H1 (cell line): ENCODE results near the gene TIGIT. TPM values are rescaled to one million over a fixed set of nuclear protein-coding genes. Genes with fewer than 3 reads are reported as not detected.

ENCODE experiments used
- CTCF ChIA-PET: fragments of 300-600 bp; sonication (Branson Sonifier 250); formaldehyde crosslinking; loops from one replicate; lab custom pipeline; 2021; ENCODE audit not compliant: partially characterized antibody; lab: Charles Lee
- POLR2A ChIA-PET: fragments of 300-600 bp; sonication (Branson Sonifier 250); formaldehyde crosslinking; loops from one replicate; lab custom pipeline; 2021; ENCODE audit warnings: inconsistent platforms; ENCODE audit not compliant: partially characterized antibody; lab: Charles Lee
- DNase-seq, 2 experiments: peaks; one replicate each; pipeline versions ENCODE4 v3.0.0 to v3.0.0-alpha.2; 2010 to 2022; ENCODE audit warnings: low spot score in 2 of 2, low read depth in 1 of 2, mixed read lengths in 1 of 2
- FAIRE-seq: peaks from 2 replicates; lab custom pipeline; 2011; peaks lifted over from hg19 to GRCh38; lab: Jason Lieb, UNC
- H2AFZ ChIP-seq: 2 replicates; pipeline ENCODE4 v1.8.1; 2012; ENCODE audit warnings: low read length, inconsistent platforms
- H2AK5ac ChIP-seq: 2 replicates; pipeline ENCODE4 v1.6.1; 2013; ENCODE audit warnings: low read depth, low read length
- H2BK120ac ChIP-seq: replicated peaks from 2 replicates; pipeline ENCODE3; 2013; ENCODE audit warnings: low read depth, low read length, inconsistent platforms
- H2BK12ac ChIP-seq: 2 replicates; pipeline ENCODE4 v1.6.1; 2013; ENCODE audit warnings: low read depth, low read length
- H2BK15ac ChIP-seq: 2 replicates; pipeline ENCODE4 v1.6.1; 2013; ENCODE audit warnings: low read length
- H2BK20ac ChIP-seq: 2 replicates; pipeline ENCODE4 v1.6.1; 2013; ENCODE audit warnings: low read length
- H2BK5ac ChIP-seq: 2 replicates; pipeline ENCODE4 v1.6.1; 2013; ENCODE audit warnings: low read depth, low read length
- H3K14ac ChIP-seq: 2 replicates; pipeline ENCODE4 v1.6.1; 2013; ENCODE audit warnings: inconsistent platforms; ENCODE audit not compliant: insufficient read length
- H3K18ac ChIP-seq: 2 replicates; pipeline ENCODE4 v1.6.1; 2013; ENCODE audit warnings: low read length; ENCODE audit errors: extremely low read depth
- H3K23ac ChIP-seq: 2 replicates; pipeline ENCODE4 v1.6.1; 2013; ENCODE audit warnings: inconsistent platforms; ENCODE audit not compliant: insufficient read length
- H3K23me2 ChIP-seq: 2 replicates; pipeline ENCODE4 v1.6.1; 2013; ENCODE audit warnings: low read depth, low read length
- H3K27ac ChIP-seq: 2 replicates; pipeline ENCODE4 v1.6.1; 2011; ENCODE audit warnings: low read depth, low read length, inconsistent platforms
- H3K27me3 ChIP-seq, 4 experiments: replicated peaks in 1 of 4; 1 replicate in 1 of 4; 2 replicates in 3 of 4; pipeline versions ENCODE4 v1.6.1 to v1.8.1; 2011 to 2013; ENCODE audit warnings: low read length in 3 of 4, mild to moderate bottlenecking in 3 of 4, inconsistent platforms in 2 of 4, mixed read lengths in 2 of 4, moderate library complexity in 1 of 4; ENCODE audit not compliant: control insufficient read depth in 3 of 4, insufficient read depth in 3 of 4; ENCODE audit errors: extremely low read depth in 1 of 4
- H3K36me3 ChIP-seq, 4 experiments: 2 replicates each; pipeline versions ENCODE4 v1.6.1 to v1.8.1; 2011 to 2013; ENCODE audit warnings: mild to moderate bottlenecking in 4 of 4, low read length in 3 of 4, moderate library complexity in 2 of 4, control low read depth in 1 of 4, inconsistent platforms in 1 of 4; ENCODE audit not compliant: insufficient read depth in 4 of 4, control insufficient read depth in 2 of 4
- H3K4ac ChIP-seq: replicated peaks from 2 replicates; pipeline ENCODE3; 2013; ENCODE audit warnings: low read length, low read depth, mixed read lengths, inconsistent platforms; ENCODE audit not compliant: insufficient read length
- H3K4me1 ChIP-seq, 4 experiments: replicated peaks in 1 of 4; 1 replicate in 1 of 4; 2 replicates in 3 of 4; pipeline versions ENCODE4 v1.6.1 to v1.8.1; 2011 to 2013; ENCODE audit warnings: low read length in 3 of 4, inconsistent platforms in 2 of 4, mixed read lengths in 1 of 4; ENCODE audit not compliant: insufficient read depth in 4 of 4, control insufficient read depth in 3 of 4
- H3K4me2 ChIP-seq, 2 experiments: 2 replicates each; pipeline versions ENCODE4 v1.6.1 to v1.8.1; 2011 to 2013; ENCODE audit warnings: low read depth in 2 of 2, low read length in 2 of 2, control low read depth in 1 of 2, inconsistent platforms in 1 of 2, mild to moderate bottlenecking in 1 of 2; ENCODE audit not compliant: insufficient read depth in 1 of 2
- H3K4me3 ChIP-seq, 4 experiments: fragments of 200-600, 300-600 bp in 1 of 4; sonication (generic), shearing (Covaris generic), sonication (Bioruptor Twin) in 1 of 4; 2 replicates each; pipeline versions ENCODE4 v1.5.1 to v1.8.1; 2011 to 2016; ENCODE audit warnings: low read length in 4 of 4, low read depth in 3 of 4, control low read depth in 2 of 4, inconsistent platforms in 2 of 4, mild to moderate bottlenecking in 2 of 4, mixed read lengths in 1 of 4, moderate library complexity in 1 of 4; ENCODE audit not compliant: insufficient read depth in 2 of 4; ENCODE audit errors: extremely low read depth in 1 of 4
- H3K56ac ChIP-seq: replicated peaks from 2 replicates; pipeline ENCODE3; 2013; ENCODE audit warnings: low read depth, mild to moderate bottlenecking, mixed read lengths, low read length, inconsistent platforms; ENCODE audit not compliant: insufficient read length
- H3K79me1 ChIP-seq: 2 replicates; pipeline ENCODE4 v1.6.1; 2013; ENCODE audit warnings: low read depth, low read length, control low read depth
- H3K79me2 ChIP-seq, 2 experiments: 2 replicates each; pipeline versions ENCODE4 v1.6.1 to v1.8.1; 2012 to 2013; ENCODE audit warnings: low read length in 2 of 2, mild to moderate bottlenecking in 2 of 2, inconsistent platforms in 1 of 2; ENCODE audit not compliant: insufficient read depth in 2 of 2, control insufficient read depth in 1 of 2
- H3K9ac ChIP-seq, 4 experiments: replicated peaks in 1 of 4; 1 replicate in 1 of 4; 2 replicates in 3 of 4; pipeline versions ENCODE4 v1.6.1 to v1.8.1; 2011 to 2013; ENCODE audit warnings: low read depth in 3 of 4, low read length in 3 of 4, control low read depth in 2 of 4, mild to moderate bottlenecking in 2 of 4, moderate library complexity in 2 of 4, inconsistent platforms in 1 of 4; ENCODE audit errors: extremely low read depth in 1 of 4
- H3K9me3 ChIP-seq, 2 experiments: 2 replicates each; pipeline versions ENCODE4 v1.6.1 to v1.8.1; 2012 to 2013; ENCODE audit warnings: mild to moderate bottlenecking in 2 of 2, moderate library complexity in 2 of 2, control low read depth in 1 of 2, inconsistent platforms in 1 of 2, low read depth in 1 of 2, low read length in 1 of 2, mixed read lengths in 1 of 2; ENCODE audit not compliant: insufficient read depth in 2 of 2
- H4K20me1 ChIP-seq, 2 experiments: replicated peaks in 1 of 2; 2 replicates each; pipeline versions ENCODE3 to v1.8.1; 2011 to 2013; ENCODE audit warnings: inconsistent platforms in 2 of 2, low read length in 2 of 2, mild to moderate bottlenecking in 1 of 2; ENCODE audit not compliant: insufficient read depth in 2 of 2, control insufficient read depth in 1 of 2
- H4K5ac ChIP-seq: 2 replicates; pipeline ENCODE4 v1.6.1; 2013; ENCODE audit warnings: low read length, low read depth, mixed read lengths, inconsistent platforms; ENCODE audit not compliant: insufficient read length
- H4K8ac ChIP-seq: 2 replicates; pipeline ENCODE4 v1.8.0; 2013; ENCODE audit warnings: mild to moderate bottlenecking, moderate library complexity, low read length, inconsistent platforms; ENCODE audit not compliant: insufficient read depth; ENCODE audit errors: extremely low read depth
- H4K91ac ChIP-seq: replicated peaks from 2 replicates; pipeline ENCODE3; 2013; ENCODE audit warnings: low read length, mixed read lengths, inconsistent platforms; ENCODE audit not compliant: insufficient read length
- ASH2L ChIP-seq: fragments of 200-600, 300-600 bp; sonication (generic); IDR thresholded peaks from one replicate; pipeline ENCODE4 v1.7.1; 2017; ENCODE audit warnings: low read length
- BACH1 ChIP-seq: IDR thresholded peaks from 2 replicates; pipeline ENCODE4 v1.6.1; 2012; ENCODE audit warnings: low read length, improper control_type of control experiment
- CHD1 ChIP-seq: IDR thresholded peaks from 2 replicates; pipeline ENCODE4 v1.6.1; 2012; ENCODE audit warnings: low read depth, low read length, improper control_type of control experiment
- CHD2 ChIP-seq: IDR thresholded peaks from 2 replicates; pipeline ENCODE4 v1.6.1; 2012; ENCODE audit warnings: low read length, improper control_type of control experiment
- EZH2 ChIP-seq: fragments of 200-600 bp; sonication (generic); IDR thresholded peaks from 2 replicates; pipeline ENCODE4 v1.7.1; 2012; ENCODE audit warnings: low read depth, mild to moderate bottlenecking, moderate library complexity, low read length, inconsistent platforms; ENCODE audit not compliant: severe bottlenecking
- FOSL1 ChIP-seq: IDR thresholded peaks from 2 replicates; pipeline ENCODE4 v1.6.1; 2011; ENCODE audit warnings: mild to moderate bottlenecking, low read depth, low read length, moderate library complexity; ENCODE audit not compliant: insufficient read depth
- GTF2F1 ChIP-seq: IDR thresholded peaks from 2 replicates; pipeline ENCODE4 v1.6.1; 2012; ENCODE audit warnings: low read depth, low read length, improper control_type of control experiment, borderline replicate concordance
- KDM4A ChIP-seq: IDR thresholded peaks from one replicate; pipeline ENCODE4 v1.7.1; 2012; ENCODE audit warnings: low read depth, mild to moderate bottlenecking, moderate library complexity, low read length, inconsistent platforms; ENCODE audit not compliant: severe bottlenecking
- KDM5A ChIP-seq: fragments of 200-600 bp; IDR thresholded peaks from 2 replicates; pipeline ENCODE4 v1.7.1; 2012; ENCODE audit warnings: mild to moderate bottlenecking, low read length, inconsistent platforms, mixed read lengths
- MAFK ChIP-seq: IDR thresholded peaks from 2 replicates; pipeline ENCODE4 v1.6.1; 2012; ENCODE audit warnings: low read depth, mild to moderate bottlenecking, improper control_type of control experiment, low read length
- WGBS, 2 experiments: shearing (Covaris generic) in 1 of 2; methylation state at CpG; one replicate each; pipeline versions ENCODE4 v1.1.6 to v1.1.7; 2013 to 2015; ENCODE audit warnings: low lambda C conversion rate in 2 of 2, mixed read lengths in 2 of 2, inconsistent platforms in 1 of 2, low coverage in 1 of 2, missing lambda C conversion rate in 1 of 2; ENCODE audit not compliant: insufficient replicate concordance in 2 of 2, insufficient coverage in 1 of 2, insufficient read length in 1 of 2; ENCODE audit errors: extremely low coverage in 1 of 2, missing lambda C conversion rate in 1 of 2; 5-methylcytosine and 5-hydroxymethylcytosine counted together
- polyA plus RNA-seq, 7 experiments: library from polyadenylated mRNA; depleted of rRNA in 3 of 7; stranded (reverse) in 5 of 7; unstranded in 2 of 7; fragments of >200 nt in 5 of 7; fragments of 200-250 nt in 2 of 7; gene quantifications; 1 replicate in 5 of 7; 2 replicates in 1 of 7; 4 replicates in 1 of 7; pipeline versions ENCODE4 v1.2.1 to v1.2.3, GENCODE V29; 2011 to 2013; ENCODE audit warnings: missing spikeins in 2 of 7, mixed read lengths in 2 of 7
- total RNA-seq: library from RNA; stranded (reverse); fragmentation: NEBNext Ultra II Directional; extraction: Animal tissue kit (Norgen Biotek cat#: 25700); gene quantifications from 2 replicates; pipeline ENCODE4 v1.2.1, GENCODE V29; 2021

Gene TIGIT
- total and polyA plus RNA-seq, 2 of the 8 experiments (the other 6 are each of a cell fraction or from before 2014, with no cell fraction given) = 0.02 TPM; not detected in 1

GRCh38 chr3:114252954-114253353, 40.9 kb upstream of the TIGIT start:
- Histone ChIP-seq H4K5ac (no peak overlapping the region), H2AK5ac (no peak overlapping the region), H3K18ac (no peak overlapping the region), H3K4ac (no peak overlapping the region), H3K4me3 (no peak overlapping the region), H3K4me2 (no peak overlapping the region), H3K14ac (no peak overlapping the region), H3K9me3 (0 out of 4 replicates have a peak, but pooled peaks cover 0 to 3% of the 10 kb centered on the region in 2 experiments), H2BK15ac (no peak overlapping the region), H2AFZ (no peak overlapping the region), H3K23me2 (no peaks in the 10 kb centered on the region; the same call in 1 of the 2 replicates), H3K9ac (no peak overlapping the region), H3K27ac (no peak overlapping the region), H3K36me3 (no peaks in the 10 kb centered on the region), H3K79me1 (no peaks in the 10 kb centered on the region), H3K23ac (no peak overlapping the region), H2BK12ac (no peak overlapping the region), H4K20me1 (no peaks in the 10 kb centered on the region), H2BK5ac (no peak overlapping the region), H3K27me3 (no peaks in the 10 kb centered on the region), H2BK20ac (no peak overlapping the region), H4K8ac (no peak overlapping the region), H3K79me2 (no peaks in the 10 kb centered on the region), H3K56ac (no peak overlapping the region), H3K4me1 (no peaks in the 10 kb centered on the region), H4K91ac (no peak overlapping the region), H2BK120ac (no peak overlapping the region)
- CTCF ChIA-PET = no interaction called here
- POLR2A ChIA-PET = no interaction called here
- WGBS, 2 experiments = 73% methylated on average over 1 of the region's 1 CpG; no CpG with 5 or more reads in 1 of the 2 experiments
- FAIRE-seq = no peak
- TF ChIP-seq CHD1 (no peak), FOSL1 (no peak), KDM4A (no peak), CHD2 (no peak), KDM5A (no peak), GTF2F1 (no peak), EZH2 (no peak), BACH1 (no peak), MAFK (no peak), ASH2L (no peak)
- no peak for DNase-seq
